Suprapubic skin (tissue), 4 donors: ENCODE results near the gene JAKMIP1.

Source experiments
- CTCF ChIP-seq, 2 donors: fragments of 200-600 bp in 1 of 2; fragments of 450-650 bp in 1 of 2; sonication (generic) in 1 of 2; IDR thresholded peaks; one replicate each; pipeline ENCODE4 v1.5.1; 2016 to 2019; ENCODE audit warnings: antibody characterized with exemption in 2 of 2, mild to moderate bottlenecking in 1 of 2, moderate library complexity in 1 of 2
- EP300 ChIP-seq: sonication (generic); formaldehyde crosslinking; IDR thresholded peaks from one replicate; pipeline ENCODE4 v1.6.1; 2017; ENCODE audit warnings: antibody characterized with exemption
- POLR2A ChIP-seq, 2 donors: fragments of 450-650 bp; IDR thresholded peaks; one replicate each; pipeline ENCODE4 v1.6.1; 2017; ENCODE audit warnings: antibody characterized with exemption in 2 of 2, mild to moderate bottlenecking in 2 of 2, moderate library complexity in 2 of 2
- POLR2AphosphoS5 ChIP-seq, 3 donors: sonication (generic); formaldehyde crosslinking; IDR thresholded peaks; one replicate each; pipeline ENCODE4 v1.6.1; 2017; ENCODE audit warnings: antibody characterized with exemption in 3 of 3

GRCh38 chr4:5992828-5993321, 207.5 kb downstream of the JAKMIP1 start:
- TF ChIP-seq CTCF (IDR thresholded peaks at IDR 0.05) (no peak), EP300 (no peak), POLR2A (IDR thresholded peaks at IDR 0.05) (no peak), POLR2AphosphoS5 (IDR thresholded peaks at IDR 0.05) (no peak)
